Chondrocyte (in vitro differentiated cells): ENCODE data around the gene CDV3. TPM values are rescaled to one million over a fixed set of nuclear protein-coding genes. Genes with fewer than 3 reads are reported as not detected.
"Not testable (repeated sequence)": the region's sequence is repeated elsewhere in the genome, so short reads cannot be mapped to it uniquely, and the experiment has no call there.

Experiments
- DNase-seq: peaks from one replicate; pipeline ENCODE4 v3.0.0; 2021; ENCODE audit warnings: mixed read lengths, low spot score
- H3K27ac Mint-ChIP-seq: one replicate; pipeline ENCODE4 v1.8.0; 2021; ENCODE audit warnings: mild to moderate bottlenecking, moderate library complexity, mixed read lengths; ENCODE audit not compliant: unreplicated experiment
- H3K27me3 Mint-ChIP-seq: 2 replicates; pipeline ENCODE4 v1.8.0; 2021; ENCODE audit warnings: low read depth, mixed read lengths
- H3K36me3 Mint-ChIP-seq: 2 replicates; pipeline ENCODE4 v1.8.0; 2021; ENCODE audit warnings: low read depth, mixed read lengths
- H3K4me1 Mint-ChIP-seq: 2 replicates; pipeline ENCODE4 v1.8.0; 2021; ENCODE audit warnings: low read depth, mild to moderate bottlenecking, mixed read lengths
- H3K4me3 Mint-ChIP-seq: one replicate; pipeline ENCODE4 v1.8.0; 2021; ENCODE audit warnings: mild to moderate bottlenecking, moderate library complexity, mixed read lengths; ENCODE audit not compliant: unreplicated experiment
- H3K9me3 Mint-ChIP-seq: 2 replicates; pipeline ENCODE4 v1.8.0; 2021; ENCODE audit warnings: low read depth, mixed read lengths
- total RNA-seq: library from RNA; stranded (reverse); gene quantifications from 3 replicates; pipeline ENCODE4 v1.2.1, GENCODE V29; 2021
- TF ChIP-seq, protein P1 (sequence below): fragments of 200-600 bp; sonication (generic); IDR thresholded peaks from 2 replicates; pipeline ENCODE4 v1.5.0; 2021; ENCODE audit warnings: antibody characterized with exemption, mild to moderate bottlenecking, moderate library complexity

Gene CDV3
- total RNA-seq, 1 donor from 2014 or later, result 184 TPM

DNA sequence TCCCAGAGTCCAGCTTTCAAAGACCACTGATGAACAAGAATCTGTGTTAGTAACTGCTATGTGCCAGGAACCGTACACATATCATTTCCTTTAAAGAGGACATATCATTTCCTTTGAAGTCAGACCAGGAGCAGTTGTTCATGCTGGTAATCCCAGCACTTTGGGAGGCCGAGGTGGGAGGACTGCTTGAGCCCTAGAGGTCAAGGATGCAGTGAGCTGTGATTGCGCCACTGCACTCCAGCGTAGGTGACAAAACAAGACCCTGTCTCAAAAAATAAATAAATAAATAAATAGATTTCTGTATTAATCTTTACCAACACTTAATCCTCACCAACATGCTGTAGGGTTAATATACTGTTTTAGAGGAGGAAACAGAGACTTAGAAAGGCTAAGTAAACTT is 23.9 kb upstream of the CDV3 start:
- TF ChIP-seq, protein P1, sequence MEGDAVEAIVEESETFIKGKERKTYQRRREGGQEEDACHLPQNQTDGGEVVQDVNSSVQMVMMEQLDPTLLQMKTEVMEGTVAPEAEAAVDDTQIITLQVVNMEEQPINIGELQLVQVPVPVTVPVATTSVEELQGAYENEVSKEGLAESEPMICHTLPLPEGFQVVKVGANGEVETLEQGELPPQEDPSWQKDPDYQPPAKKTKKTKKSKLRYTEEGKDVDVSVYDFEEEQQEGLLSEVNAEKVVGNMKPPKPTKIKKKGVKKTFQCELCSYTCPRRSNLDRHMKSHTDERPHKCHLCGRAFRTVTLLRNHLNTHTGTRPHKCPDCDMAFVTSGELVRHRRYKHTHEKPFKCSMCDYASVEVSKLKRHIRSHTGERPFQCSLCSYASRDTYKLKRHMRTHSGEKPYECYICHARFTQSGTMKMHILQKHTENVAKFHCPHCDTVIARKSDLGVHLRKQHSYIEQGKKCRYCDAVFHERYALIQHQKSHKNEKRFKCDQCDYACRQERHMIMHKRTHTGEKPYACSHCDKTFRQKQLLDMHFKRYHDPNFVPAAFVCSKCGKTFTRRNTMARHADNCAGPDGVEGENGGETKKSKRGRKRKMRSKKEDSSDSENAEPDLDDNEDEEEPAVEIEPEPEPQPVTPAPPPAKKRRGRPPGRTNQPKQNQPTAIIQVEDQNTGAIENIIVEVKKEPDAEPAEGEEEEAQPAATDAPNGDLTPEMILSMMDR, result no peak
- DNase-seq, result no peak
- Mint-ChIP-seq H3K4me3 (no peak overlapping the region), H3K27me3 (no peaks in the 10 kb centered on the region), H3K4me1 (peaks cover 21% of the 10 kb centered on the region), H3K27ac (no peak overlapping the region), H3K36me3 (peaks cover 3% of the 10 kb centered on the region), H3K9me3 (peaks cover 7% of the 10 kb centered on the region)

DNA sequence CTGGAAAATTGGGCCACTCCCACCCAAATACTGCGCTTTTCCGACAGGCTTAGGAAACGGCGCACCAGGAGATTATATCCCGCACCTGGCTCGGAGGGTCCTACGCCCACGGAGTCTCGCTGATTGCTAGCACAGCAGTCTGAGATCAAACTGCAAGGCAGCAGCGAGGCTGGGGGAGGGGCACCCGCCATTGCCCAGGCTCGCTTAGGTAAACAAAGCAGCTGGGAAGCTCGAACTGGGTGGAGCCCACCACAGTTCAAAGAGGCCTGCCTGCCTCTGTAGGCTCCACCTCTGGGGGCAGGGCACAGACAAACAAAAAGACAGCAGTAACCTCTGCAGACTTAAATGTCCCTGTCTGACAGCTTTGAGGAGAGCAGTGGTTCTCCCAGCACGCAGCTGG is 21.9 kb upstream of the CDV3 start:
- not testable (repeated sequence) for H3K4me3 Mint-ChIP-seq, H3K36me3 Mint-ChIP-seq, H3K27ac Mint-ChIP-seq, DNase-seq, H3K27me3 Mint-ChIP-seq, H3K9me3 Mint-ChIP-seq
- H3K4me1 Mint-ChIP-seq, result peaks cover 21% of the 10 kb centered on the region

DNA sequence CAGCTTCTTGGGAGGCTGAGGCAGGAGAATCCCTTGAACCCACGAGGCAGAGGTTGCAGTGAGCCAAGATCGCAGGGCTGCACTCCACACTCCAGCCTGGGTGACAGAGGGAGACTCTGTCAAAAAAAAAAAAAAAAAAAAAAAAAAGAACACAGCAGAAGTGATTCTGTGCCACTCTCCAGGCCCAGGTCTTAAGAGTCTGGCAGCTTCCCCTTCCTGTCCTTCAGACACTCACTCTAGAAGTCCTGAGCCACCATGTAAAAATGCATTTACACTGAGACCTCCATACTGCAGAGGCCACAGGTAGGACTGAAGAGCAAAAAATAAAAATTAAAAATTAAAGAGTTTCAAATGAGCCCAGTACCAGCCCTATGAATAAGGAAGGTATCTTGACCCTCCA is 11.8 kb upstream of the CDV3 start:
- H3K4me3 Mint-ChIP-seq, result no peak overlapping the region

DNA sequence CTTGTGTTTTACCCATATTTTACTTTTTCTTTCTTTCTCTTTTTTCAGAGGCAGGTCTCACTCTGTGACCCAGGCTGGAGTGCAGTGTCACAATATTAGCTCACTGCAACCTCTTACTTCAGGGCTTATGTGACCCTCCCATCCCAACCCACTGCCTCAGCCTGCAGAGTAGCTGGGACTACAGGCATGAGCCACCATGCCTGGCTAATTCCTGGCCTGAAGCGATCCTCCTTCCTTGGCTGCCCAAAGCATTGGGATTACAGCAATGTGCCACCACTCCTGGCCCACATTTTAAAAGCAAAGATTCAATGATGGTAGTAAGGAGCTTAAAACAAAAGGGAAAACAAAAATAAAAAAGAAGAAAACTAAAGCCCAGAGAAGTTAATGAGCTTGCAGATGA is 11.1 kb upstream of the CDV3 start:
- Mint-ChIP-seq H3K4me1 (peaks cover 14% of the 10 kb centered on the region), H3K27me3 (no peaks in the 10 kb centered on the region), H3K4me3 (no peak overlapping the region), H3K9me3 (peaks cover 2% of the 10 kb centered on the region), H3K36me3 (no peaks in the 10 kb centered on the region), H3K27ac (no peak overlapping the region)
- DNase-seq, result no peak
- TF ChIP-seq, protein P1, result no peak

More for the DNA sequence above, 11.8 kb upstream of the CDV3 start:
- Mint-ChIP-seq H3K4me1 (peaks cover 14% of the 10 kb centered on the region), H3K27me3 (no peaks in the 10 kb centered on the region), H3K9me3 (peaks cover 2% of the 10 kb centered on the region), H3K27ac (no peak overlapping the region), H3K36me3 (no peaks in the 10 kb centered on the region)
- DNase-seq, result no peak
- TF ChIP-seq, protein P1, result no peak

DNA sequence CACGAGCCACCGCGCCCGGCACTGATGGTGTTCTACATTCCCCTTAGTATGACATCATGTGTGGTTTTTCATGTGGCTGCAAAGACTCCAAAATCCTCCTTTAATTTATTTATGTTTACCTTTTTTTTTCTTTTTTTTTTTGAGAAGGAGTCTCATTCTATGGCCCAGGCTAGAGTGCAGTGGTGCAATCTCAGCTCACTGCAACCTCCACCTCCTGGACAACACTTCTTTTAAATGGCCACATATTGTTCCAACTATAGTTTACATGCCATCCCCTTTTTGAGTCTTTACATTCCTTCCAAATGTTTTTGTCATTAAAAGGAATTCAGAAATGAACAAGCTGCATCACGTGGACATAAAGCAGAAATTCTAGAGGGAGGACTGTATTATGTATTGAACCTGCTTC is 10.3 kb upstream of the CDV3 start:
- TF ChIP-seq, protein P1, result no peak
- Mint-ChIP-seq H3K27me3 (no peaks in the 10 kb centered on the region), H3K4me1 (peaks cover 18% of the 10 kb centered on the region), H3K36me3 (no peaks in the 10 kb centered on the region), H3K27ac (peak overlapping the region; percentile 77), H3K9me3 (peaks cover 2% of the 10 kb centered on the region), H3K4me3 (no peak overlapping the region)
- DNase-seq, result no peak

DNA sequence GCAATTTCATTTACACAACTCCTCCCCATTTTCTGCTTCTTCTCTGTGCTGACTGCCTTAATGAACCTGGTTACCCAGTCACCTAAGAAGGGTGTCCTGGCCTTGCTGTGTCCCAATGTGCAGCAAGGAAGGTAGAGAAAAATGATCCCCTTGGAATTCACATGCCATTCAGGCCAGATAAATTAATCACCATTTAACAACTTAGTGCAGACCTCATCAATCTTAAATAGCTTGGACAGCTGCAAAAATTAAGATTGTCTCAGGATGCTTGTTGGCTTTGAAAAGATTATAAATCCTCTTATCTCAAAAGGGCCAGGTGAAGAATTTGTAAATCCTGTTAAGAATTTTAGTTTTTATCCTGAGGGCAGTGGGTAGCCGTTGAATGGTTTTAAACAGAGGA is 9.7 kb upstream of the CDV3 start:
- TF ChIP-seq, protein P1, result no peak
- Mint-ChIP-seq H3K4me1 (peaks cover 25% of the 10 kb centered on the region), H3K36me3 (no peaks in the 10 kb centered on the region), H3K9me3 (no peaks in the 10 kb centered on the region), H3K27me3 (no peaks in the 10 kb centered on the region), H3K4me3 (no peak overlapping the region), H3K27ac (no peak overlapping the region)
- no peak for DNase-seq
